IMR-90 (cell line): ENCODE data around the gene CAMTA1.

ENCODE experiments used
- CEBPB ChIP-seq: IDR thresholded peaks from 2 replicates; pipeline ENCODE4 v1.6.1; 2012; ENCODE audit warnings: low read depth, low read length, improper control_type of control experiment
- CTCF ChIP-seq: conservative IDR thresholded peaks from 2 replicates; pipeline ENCODE4 v1.5.1; 2012; ENCODE audit warnings: mild to moderate bottlenecking, low read depth, low read length, improper control_type of control experiment
- MXI1 ChIP-seq: IDR thresholded peaks from 2 replicates; pipeline ENCODE4 v1.6.1; 2012; ENCODE audit warnings: low read depth, mild to moderate bottlenecking, low read length, moderate library complexity, borderline replicate concordance
- POLR2A ChIP-seq: IDR thresholded peaks from 2 replicates; pipeline ENCODE4 v1.6.1; 2012; ENCODE audit warnings: mild to moderate bottlenecking, low read depth, low read length
- RAD21 ChIP-seq: IDR thresholded peaks from 2 replicates; pipeline ENCODE4 v1.6.1; 2012; ENCODE audit warnings: low read length, improper control_type of control experiment

DNA sequence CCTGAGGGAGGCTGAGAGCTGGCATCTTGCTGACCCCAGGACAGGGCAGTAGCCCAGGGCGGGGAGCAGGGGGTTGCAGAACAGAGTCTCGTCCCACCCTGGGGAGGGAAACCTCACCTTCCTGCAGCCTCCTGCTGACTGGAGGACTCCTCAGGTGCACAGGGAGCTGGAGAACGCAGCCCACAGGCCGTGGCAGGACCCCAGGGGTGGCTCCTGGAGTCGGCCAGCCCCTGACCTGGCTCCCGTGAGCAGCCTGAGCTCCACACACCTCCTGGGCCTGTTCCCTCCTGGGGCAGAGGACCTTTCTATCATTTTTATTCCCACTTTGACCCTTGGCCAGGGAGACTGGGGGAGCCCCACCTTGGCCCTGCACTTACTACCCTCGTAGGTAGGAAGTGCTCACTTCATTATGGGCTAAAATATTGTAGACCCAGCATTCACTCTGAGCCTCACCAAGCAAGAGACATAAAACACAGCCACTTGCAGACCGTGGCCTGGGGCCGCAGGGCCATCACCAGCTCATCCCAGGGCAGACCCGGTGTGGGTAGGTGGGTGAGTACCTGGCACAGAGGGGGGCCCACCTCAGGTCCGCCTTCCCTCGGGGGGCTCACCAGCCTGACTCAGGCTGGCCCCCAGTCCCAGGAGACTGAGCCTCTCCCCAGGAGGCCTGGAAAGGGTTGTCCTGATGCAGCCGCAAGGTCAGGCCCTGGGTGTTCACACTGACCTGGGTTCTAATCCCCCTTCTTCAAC is 698.6 kb downstream of the CAMTA1 start:
- no peak for TF ChIP-seq POLR2A
- no peak for TF ChIP-seq CTCF
- no peak for TF ChIP-seq MXI1
- TF ChIP-seq CEBPB, result no peak
- TF ChIP-seq RAD21, result no peak
